T-helper 1 cell treated with Interleukin-12 subunit alpha and Interleukin-12 subunit beta and Interleukin-4 antibody, amounts not matched to agents 30 ng/mL and 1 ng/mL, for 36 hours (primary cell): Measurements from ENCODE around the gene SLC38A10. TPM values are rescaled to one million over a fixed set of nuclear protein-coding genes. Genes with fewer than 3 reads are reported as not detected.
"Not testable (repeated sequence)": the region's sequence is repeated elsewhere in the genome, so short reads cannot be mapped to it uniquely, and the experiment has no call there.

Experiments
- intact Hi-C: fragments of 100-400 bp; cut with micrococcal nuclease; formaldehyde crosslinking; loops from one replicate; pipeline ENCODE4 v1.15.1; 2024
- total RNA-seq: library from RNA; stranded (reverse); gene quantifications from 2 replicates; pipeline ENCODE4 v1.2.3, GENCODE V29; 2022

The SLC38A10 gene
- total RNA-seq, 1 donor from 2014 or later, result 133 TPM

- intact Hi-C loops, result no loop called here
Observed at GRCh38 chr17:81313776-81314397, 18.8 kb upstream of the SLC38A10 start.

- intact Hi-C loops, result no loop called here
Observed at GRCh38 chr17:81312624-81313325, 17.7 kb upstream of the SLC38A10 start.

- intact Hi-C loops, result no loop called here
Observed at GRCh38 chr17:81311946-81312345, 16.8 kb upstream of the SLC38A10 start.

- intact Hi-C loops, result no loop called here
Observed at GRCh38 chr17:81310949-81311550, 15.9 kb upstream of the SLC38A10 start.

- intact Hi-C loops, result no loop called here
Observed at GRCh38 chr17:81309859-81310839, 15.0 kb upstream of the SLC38A10 start.

- intact Hi-C loops, result no loop called here
Observed at GRCh38 chr17:81309140-81309858, 14.2 kb upstream of the SLC38A10 start.

GRCh38 chr17:81308784-81309139 is 13.7 kb upstream of the SLC38A10 start:
- intact Hi-C loops, result not testable (repeated sequence)

- intact Hi-C loops, result no loop called here
Observed at GRCh38 chr17:81307636-81308560, 12.8 kb upstream of the SLC38A10 start.

- intact Hi-C loops, result no loop called here
Observed at GRCh38 chr17:81306898-81307510, 11.9 kb upstream of the SLC38A10 start.

- intact Hi-C loops, result no loop called here
Observed at GRCh38 chr17:81306491-81306890, 11.4 kb upstream of the SLC38A10 start.

GRCh38 chr17:81305051-81305630 is 10.0 kb upstream of the SLC38A10 start:
- intact Hi-C loops, result no loop called here

GRCh38 chr17:81304196-81305015 is 9.3 kb upstream of the SLC38A10 start:
- intact Hi-C loops, result no loop called here

- intact Hi-C loops, result no loop called here
Observed at GRCh38 chr17:81303385-81303784, 8.3 kb upstream of the SLC38A10 start.

GRCh38 chr17:81302861-81303333 is 7.8 kb upstream of the SLC38A10 start:
- intact Hi-C loops, result no loop called here

- intact Hi-C loops, result no loop called here
Observed at GRCh38 chr17:81302324-81302723, 7.2 kb upstream of the SLC38A10 start.

GRCh38 chr17:81301195-81302144 is 6.4 kb upstream of the SLC38A10 start:
- intact Hi-C loops, result no loop called here
